K562 (cell line): ENCODE data around the gene BCO1. TPM values are rescaled to one million over a fixed set of nuclear protein-coding genes. Genes with fewer than 3 reads are reported as not detected.
A peak's percentile ranks its signal among the peaks of the same experiment; 100 is the strongest.

Source experiments
- CHD1 ChIP-seq: fragments of 200-600 bp; sonication (generic); IDR thresholded peaks from one replicate; pipeline ENCODE4 v1.6.1; 2012; ENCODE audit warnings: mild to moderate bottlenecking, moderate library complexity, low read length, inconsistent platforms
- CTBP1 ChIP-seq: fragments of 450-650 bp; IDR thresholded peaks from 2 replicates; pipeline ENCODE4 v1.6.1; 2016; ENCODE audit warnings: borderline replicate concordance
- DPF2 ChIP-seq: fragments of 450-650 bp; IDR thresholded peaks from 2 replicates; pipeline ENCODE4 v1.6.1; 2016
- ERF ChIP-seq: fragments of 450-650 bp; formaldehyde crosslinking; IDR thresholded peaks from 2 replicates; pipeline ENCODE4 v1.4.0; 2020; ENCODE audit warnings: mild to moderate bottlenecking, mixed read lengths
- ESRRB ChIP-seq: fragments of 250-450 bp; sonication (Bioruptor Pico); IDR thresholded peaks from 2 replicates; pipeline ENCODE4 v1.5.0; 2020; ENCODE audit warnings: mild to moderate bottlenecking, moderate library complexity, borderline replicate concordance
- FOXM1 ChIP-seq, 2 experiments: fragments of 450-650 bp in 1 of 2; sonication (generic) in 1 of 2; formaldehyde crosslinking in 1 of 2; IDR thresholded peaks; 2 replicates each; pipeline versions ENCODE4 v1.6.1 to v1.9.0; 2017 to 2022; ENCODE audit warnings: low read depth in 2 of 2, mild to moderate bottlenecking in 2 of 2, missing genetic modification reagents in 1 of 2, moderate library complexity in 1 of 2
- HNRNPUL1 ChIP-seq: fragments of 200-400 bp; formaldehyde crosslinking; IDR thresholded peaks from 2 replicates; pipeline ENCODE4 v1.6.1; 2017; ENCODE audit warnings: low read length
- JUND ChIP-seq, 2 experiments: IDR thresholded peaks; 2 replicates in 1 of 2; 3 replicates in 1 of 2; pipeline ENCODE4 v1.6.1; 2011; ENCODE audit warnings: borderline replicate concordance in 2 of 2, low read depth in 2 of 2, low read length in 2 of 2, improper control_type of control experiment in 1 of 2, missing biosample characterization in 1 of 2, missing genetic modification characterization in 1 of 2, missing genetic modification reagents in 1 of 2
- MIER1 ChIP-seq: fragments of 450-650 bp; IDR thresholded peaks from 2 replicates; pipeline ENCODE4 v1.6.1; 2016; ENCODE audit warnings: antibody characterized with exemption, mild to moderate bottlenecking, low read depth
- POLR2A ChIP-seq: fragments of 450-650 bp; conservative IDR thresholded peaks from 2 replicates; pipeline ENCODE4 v1.6.1; 2016
- POLR2H ChIP-seq: IDR thresholded peaks from 2 replicates; pipeline ENCODE4 v1.6.1; 2016; ENCODE audit warnings: missing genetic modification characterization, low read depth, mild to moderate bottlenecking, control low read depth, missing compliant biosample characterization, moderate library complexity
- SAFB ChIP-seq: fragments of 200-400 bp; formaldehyde crosslinking; IDR thresholded peaks from 2 replicates; pipeline ENCODE4 v1.6.1; 2017; ENCODE audit warnings: low read depth, low read length, borderline replicate concordance
- SMARCB1 ChIP-seq: IDR thresholded peaks from 2 replicates; pipeline ENCODE4 v1.6.1; 2011; ENCODE audit warnings: improper control_type of control experiment, low read depth; ENCODE audit not compliant: insufficient read length
- SNIP1 ChIP-seq: fragments of 450-650 bp; IDR thresholded peaks from 2 replicates; pipeline ENCODE4 v1.7.1; 2017; ENCODE audit warnings: low read depth, mild to moderate bottlenecking
- TBP ChIP-seq: optimal IDR thresholded peaks from 2 replicates; pipeline ENCODE3; 2011; ENCODE audit warnings: low read depth, low read length, improper control_type of control experiment
- TEAD4 ChIP-seq, 2 experiments: sonication (generic) in 1 of 2; formaldehyde crosslinking in 1 of 2; IDR thresholded peaks; 2 replicates each; pipeline versions ENCODE4 v1.6.1 to v1.8.0; 2012 to 2022; ENCODE audit warnings: borderline replicate concordance in 1 of 2, inconsistent platforms in 1 of 2, low read length in 1 of 2, mild to moderate bottlenecking in 1 of 2, missing genetic modification reagents in 1 of 2
- YBX1 ChIP-seq: fragments of 450-650 bp; IDR thresholded peaks from 2 replicates; pipeline ENCODE4 v1.7.1; 2016; ENCODE audit warnings: mild to moderate bottlenecking
- ZNF316 ChIP-seq: fragments of 450-650 bp; IDR thresholded peaks from 2 replicates; pipeline ENCODE4 v1.6.1; 2016
- ZNF436 ChIP-seq: fragments of 250-450, 450-650 bp; sonication (Bioruptor Pico); formaldehyde crosslinking; IDR thresholded peaks from 2 replicates; pipeline ENCODE4 v1.7.0; 2020; ENCODE audit warnings: mild to moderate bottlenecking
- ZZZ3 ChIP-seq: fragments of 450-650 bp; IDR thresholded peaks from 2 replicates; pipeline ENCODE4 v1.6.1; 2016; ENCODE audit warnings: antibody characterized with exemption, mild to moderate bottlenecking, moderate library complexity
- polyA plus RNA-seq, 8 experiments: library from polyadenylated mRNA; depleted of rRNA in 4 of 8; stranded (reverse) in 5 of 8; unstranded in 3 of 8; fragments of >200 nt; fragmentation: Nextera tagmentation in 2 of 8; fragmentation: Illumina TruSeq in 1 of 8; extraction: Ambion mirVana in 2 of 8; extraction: Trizol in 1 of 8; gene quantifications; 2 replicates each; pipeline versions ENCODE4 v1.2.1 to v1.2.3, GENCODE V29; 2011 to 2014; ENCODE audit warnings: inconsistent platforms in 1 of 8, missing spikeins in 1 of 8
- total RNA-seq, 7 experiments: library from RNA; depleted of rRNA in 6 of 7; stranded (reverse); fragments of >200 nt in 6 of 7; fragmentation: Illumina TruSeq in 2 of 7; extraction: Trizol in 2 of 7; gene quantifications; 2 replicates each; pipeline versions ENCODE4 v1.2.1 to v1.2.3, GENCODE V29; 2011 to 2021; ENCODE audit warnings: low replicate concordance in 1 of 7
- TF ChIP-seq, protein P1 (sequence below): sonication (generic); formaldehyde crosslinking; IDR thresholded peaks from 2 replicates; pipeline ENCODE4 v1.9.0; 2022; ENCODE audit warnings: mild to moderate bottlenecking, missing genetic modification reagents
- TF ChIP-seq, protein P2 (sequence below), 2 experiments: fragments of 450-650 bp in 1 of 2; IDR thresholded peaks; 2 replicates each; pipeline ENCODE4 v1.6.1; 2011 to 2017; ENCODE audit warnings: low read depth in 2 of 2, antibody characterized with exemption in 1 of 2, borderline replicate concordance in 1 of 2, low read length in 1 of 2, mild to moderate bottlenecking in 1 of 2, mixed read lengths in 1 of 2; ENCODE audit not compliant: control insufficient read depth in 1 of 2
- TF ChIP-seq, protein P3 (sequence below): fragments of 250-450 bp; sonication (Bioruptor Pico); IDR thresholded peaks from 2 replicates; pipeline ENCODE4 v1.5.0; 2020; ENCODE audit warnings: mild to moderate bottlenecking

BCO1 gene
- total and polyA plus RNA-seq, 9 of the 15 experiments (the other 6 are each of a cell fraction or from before 2014, with no cell fraction given) = not detected

DNA sequence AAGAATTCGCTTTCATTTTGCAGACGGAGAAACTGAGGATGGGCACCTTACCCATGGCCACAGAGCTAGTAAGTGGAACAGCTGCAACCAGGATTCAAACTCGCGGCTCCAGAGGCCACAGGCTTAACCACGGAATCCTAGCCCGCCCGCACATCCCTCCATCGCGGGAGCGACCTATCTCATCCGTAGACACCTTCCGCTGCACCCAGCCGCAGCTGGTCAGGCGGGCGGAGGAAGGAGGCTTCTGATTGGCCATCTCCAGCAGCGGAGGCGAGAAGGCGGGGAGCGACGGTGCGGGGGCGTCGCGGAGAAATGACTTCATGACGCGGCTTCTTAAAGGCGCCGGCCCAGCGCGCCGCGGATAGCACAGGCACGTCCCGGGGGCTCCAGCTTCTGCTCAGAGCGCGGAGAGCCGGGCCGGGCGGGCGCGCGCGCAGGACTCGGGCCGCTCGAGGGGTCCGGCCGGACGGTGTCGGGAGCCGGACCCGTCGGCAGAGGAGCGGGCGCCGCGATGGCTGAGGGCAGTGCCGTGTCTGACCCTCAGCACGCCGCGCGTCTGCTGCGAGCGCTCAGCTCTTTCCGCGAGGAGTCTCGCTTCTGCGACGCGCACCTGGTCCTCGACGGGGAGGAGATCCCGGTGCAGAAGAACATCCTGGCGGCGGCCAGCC, 76.2 kb downstream of the BCO1 start, which contains the start of gene GAN (continued):
- peak; percentile 24; the same call in 1 of the 2 replicates for TF ChIP-seq FOXM1 (IDR thresholded peaks at IDR 0.05; ENCODE audit: low read depth)
- TF ChIP-seq FOXM1 (CRISPR knock-in tag; IDR thresholded peaks at IDR 0.05; ENCODE audit: low read depth) = peak; percentile 82; the same call in 1 of the 2 replicates
- TF ChIP-seq ZZZ3 = no peak
- no peak for TF ChIP-seq ESRRB (CRISPR knock-in tag)
- no peak for TF ChIP-seq ZNF436
- TF ChIP-seq SMARCB1 = no peak
- peak; percentile 53 for TF ChIP-seq POLR2H
- TF ChIP-seq TEAD4 (IDR thresholded peaks at IDR 0.05; ENCODE audit: low read length) = no peak
- no peak for TF ChIP-seq TEAD4 (CRISPR knock-in tag; IDR thresholded peaks at IDR 0.05; ENCODE audit: borderline replicate concordance)
- TF ChIP-seq, protein P1, sequence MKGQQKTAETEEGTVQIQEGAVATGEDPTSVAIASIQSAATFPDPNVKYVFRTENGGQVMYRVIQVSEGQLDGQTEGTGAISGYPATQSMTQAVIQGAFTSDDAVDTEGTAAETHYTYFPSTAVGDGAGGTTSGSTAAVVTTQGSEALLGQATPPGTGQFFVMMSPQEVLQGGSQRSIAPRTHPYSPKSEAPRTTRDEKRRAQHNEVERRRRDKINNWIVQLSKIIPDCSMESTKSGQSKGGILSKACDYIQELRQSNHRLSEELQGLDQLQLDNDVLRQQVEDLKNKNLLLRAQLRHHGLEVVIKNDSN (CRISPR knock-in tag) = peak; percentile 86
- TF ChIP-seq SAFB = peak; percentile 52; the same call in 1 of the 2 replicates
- peak; percentile 91 for TF ChIP-seq POLR2A
- TF ChIP-seq DPF2 = no peak; the same call in 1 of the 2 replicates
- no peak for TF ChIP-seq MIER1
- peak; percentile 69 for TF ChIP-seq CHD1
- peak; percentile 72; the same call in 1 of the 2 replicates for TF ChIP-seq ERF
- TF ChIP-seq CTBP1 = peak; percentile 98
- TF ChIP-seq YBX1 = no peak
- TF ChIP-seq TBP = peak; percentile 94
- peak; percentile 74 for TF ChIP-seq JUND (IDR thresholded peaks at IDR 0.05; ENCODE audit: borderline replicate concordance, low read depth, low read length)
- TF ChIP-seq JUND (tag; IDR thresholded peaks at IDR 0.05; ENCODE audit: borderline replicate concordance, low read depth, low read length) = peak; percentile 45; the same call in 1 of the 3 replicates
- TF ChIP-seq, protein P2, sequence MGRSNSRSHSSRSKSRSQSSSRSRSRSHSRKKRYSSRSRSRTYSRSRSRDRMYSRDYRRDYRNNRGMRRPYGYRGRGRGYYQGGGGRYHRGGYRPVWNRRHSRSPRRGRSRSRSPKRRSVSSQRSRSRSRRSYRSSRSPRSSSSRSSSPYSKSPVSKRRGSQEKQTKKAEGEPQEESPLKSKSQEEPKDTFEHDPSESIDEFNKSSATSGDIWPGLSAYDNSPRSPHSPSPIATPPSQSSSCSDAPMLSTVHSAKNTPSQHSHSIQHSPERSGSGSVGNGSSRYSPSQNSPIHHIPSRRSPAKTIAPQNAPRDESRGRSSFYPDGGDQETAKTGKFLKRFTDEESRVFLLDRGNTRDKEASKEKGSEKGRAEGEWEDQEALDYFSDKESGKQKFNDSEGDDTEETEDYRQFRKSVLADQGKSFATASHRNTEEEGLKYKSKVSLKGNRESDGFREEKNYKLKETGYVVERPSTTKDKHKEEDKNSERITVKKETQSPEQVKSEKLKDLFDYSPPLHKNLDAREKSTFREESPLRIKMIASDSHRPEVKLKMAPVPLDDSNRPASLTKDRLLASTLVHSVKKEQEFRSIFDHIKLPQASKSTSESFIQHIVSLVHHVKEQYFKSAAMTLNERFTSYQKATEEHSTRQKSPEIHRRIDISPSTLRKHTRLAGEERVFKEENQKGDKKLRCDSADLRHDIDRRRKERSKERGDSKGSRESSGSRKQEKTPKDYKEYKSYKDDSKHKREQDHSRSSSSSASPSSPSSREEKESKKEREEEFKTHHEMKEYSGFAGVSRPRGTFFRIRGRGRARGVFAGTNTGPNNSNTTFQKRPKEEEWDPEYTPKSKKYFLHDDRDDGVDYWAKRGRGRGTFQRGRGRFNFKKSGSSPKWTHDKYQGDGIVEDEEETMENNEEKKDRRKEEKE (IDR thresholded peaks at IDR 0.05; ENCODE audit: borderline replicate concordance in 1 of 2, control insufficient read depth in 1 of 2, low read depth in 2 of 2, low read length in 1 of 2) = no peak
- TF ChIP-seq, protein P3, sequence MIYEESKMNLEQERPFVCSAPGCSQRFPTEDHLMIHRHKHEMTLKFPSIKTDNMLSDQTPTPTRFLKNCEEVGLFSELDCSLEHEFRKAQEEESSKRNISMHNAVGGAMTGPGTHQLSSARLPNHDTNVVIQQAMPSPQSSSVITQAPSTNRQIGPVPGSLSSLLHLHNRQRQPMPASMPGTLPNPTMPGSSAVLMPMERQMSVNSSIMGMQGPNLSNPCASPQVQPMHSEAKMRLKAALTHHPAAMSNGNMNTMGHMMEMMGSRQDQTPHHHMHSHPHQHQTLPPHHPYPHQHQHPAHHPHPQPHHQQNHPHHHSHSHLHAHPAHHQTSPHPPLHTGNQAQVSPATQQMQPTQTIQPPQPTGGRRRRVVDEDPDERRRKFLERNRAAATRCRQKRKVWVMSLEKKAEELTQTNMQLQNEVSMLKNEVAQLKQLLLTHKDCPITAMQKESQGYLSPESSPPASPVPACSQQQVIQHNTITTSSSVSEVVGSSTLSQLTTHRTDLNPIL = no peak
- TF ChIP-seq SNIP1 = no peak
- no peak for TF ChIP-seq HNRNPUL1
- TF ChIP-seq ZNF316 = peak; percentile 13; the same call in 1 of the 2 replicates
